WTC11 (cell line): ENCODE results near the gene HCAR2. TPM values are rescaled to one million over a fixed set of nuclear protein-coding genes. Genes with fewer than 3 reads are reported as not detected.

Experiments
- ATAC-seq: fragments of 200-7000 bp; cut with Tn5 transposase; 2 replicates; pipeline ENCODE4 v1.10.0; 2021; ENCODE audit warnings: mild to moderate bottlenecking, moderate library complexity
- CTCF ChIA-PET: fragments of 300-600 bp; sonication (Branson Sonifier 250); formaldehyde crosslinking; loops from one replicate; lab custom pipeline; 2021; ENCODE audit warnings: antibody characterized with exemption; lab: Charles Lee
- POLR2A ChIA-PET: fragments of 350-600 bp; sonication (Branson Sonifier 250); formaldehyde crosslinking; loops from one replicate; lab custom pipeline; 2021; ENCODE audit warnings: antibody characterized with exemption; lab: Charles Lee
- DNase-seq: peaks from one replicate; pipeline ENCODE4 v3.0.0; 2021; ENCODE audit warnings: low spot score
- H3K27ac Mint-ChIP-seq: 2 replicates; pipeline ENCODE4 v1.8.0; 2021; ENCODE audit warnings: mixed read lengths
- H3K27me3 Mint-ChIP-seq: 2 replicates; pipeline ENCODE4 v1.8.0; 2021; ENCODE audit warnings: low read depth, mild to moderate bottlenecking, moderate library complexity, mixed read lengths
- H3K36me3 Mint-ChIP-seq: 2 replicates; pipeline ENCODE4 v1.8.0; 2021; ENCODE audit warnings: mixed read lengths
- H3K4me1 Mint-ChIP-seq: 2 replicates; pipeline ENCODE4 v1.8.0; 2022; ENCODE audit warnings: mixed read lengths
- H3K4me3 Mint-ChIP-seq: 2 replicates; pipeline ENCODE4 v1.8.0; 2021; ENCODE audit warnings: mild to moderate bottlenecking, moderate library complexity, mixed read lengths
- H3K9me3 Mint-ChIP-seq: 2 replicates; pipeline ENCODE4 v1.8.0; 2021; ENCODE audit warnings: mixed read lengths
- AR ChIP-seq: fragments of 250-450 bp; sonication (Bioruptor Pico); IDR thresholded peaks from 2 replicates; pipeline ENCODE4 v1.9.0; 2021; ENCODE audit warnings: mild to moderate bottlenecking
- ARID4B ChIP-seq: sonication (generic); formaldehyde crosslinking; IDR thresholded peaks from 2 replicates; pipeline ENCODE4 v1.8.0; 2023; ENCODE audit warnings: missing genetic modification reagents, mild to moderate bottlenecking, borderline replicate concordance
- CDX4 ChIP-seq: fragments of 250-450 bp; sonication (Bioruptor Pico); IDR thresholded peaks from 2 replicates; pipeline ENCODE4 v1.9.0; 2021; ENCODE audit warnings: moderate library complexity, mild to moderate bottlenecking, inconsistent platforms, borderline replicate concordance
- E2F1 ChIP-seq: sonication (generic); formaldehyde crosslinking; IDR thresholded peaks from 2 replicates; pipeline ENCODE4 v1.8.0; 2022; ENCODE audit warnings: mild to moderate bottlenecking, missing genetic modification reagents
- FOXP4 ChIP-seq: sonication (generic); formaldehyde crosslinking; IDR thresholded peaks from 2 replicates; pipeline ENCODE4 v1.8.0; 2022; ENCODE audit warnings: mild to moderate bottlenecking, missing genetic modification reagents
- NFATC4 ChIP-seq: fragments of 250-450 bp; sonication (Bioruptor Pico); IDR thresholded peaks from 2 replicates; pipeline ENCODE4 v1.9.0; 2021; ENCODE audit warnings: mild to moderate bottlenecking
- SP1 ChIP-seq: sonication (generic); formaldehyde crosslinking; conservative IDR thresholded peaks from 2 replicates; pipeline ENCODE4 v1.8.1; 2022; ENCODE audit warnings: missing genetic modification reagents
- TEAD1 ChIP-seq: sonication (generic); formaldehyde crosslinking; IDR thresholded peaks from 2 replicates; pipeline ENCODE4 v1.8.0; 2022; ENCODE audit warnings: mild to moderate bottlenecking, missing genetic modification reagents
- ZBTB21 ChIP-seq: sonication (generic); formaldehyde crosslinking; IDR thresholded peaks from 2 replicates; pipeline ENCODE4 v1.8.1; 2023; ENCODE audit warnings: mild to moderate bottlenecking, missing genetic modification reagents, borderline replicate concordance
- ZMAT4 ChIP-seq: fragments of 250-450 bp; sonication (Bioruptor Pico); IDR thresholded peaks from 2 replicates; pipeline ENCODE4 v1.9.0; 2021; ENCODE audit warnings: mild to moderate bottlenecking
- ZNF121 ChIP-seq: sonication (generic); formaldehyde crosslinking; IDR thresholded peaks from 2 replicates; pipeline ENCODE4 v1.8.0; 2023; ENCODE audit warnings: missing genetic modification reagents
- ZNF317 ChIP-seq: sonication (generic); formaldehyde crosslinking; IDR thresholded peaks from 2 replicates; pipeline ENCODE4 v1.8.1; 2023; ENCODE audit warnings: low read depth, mild to moderate bottlenecking, moderate library complexity, missing genetic modification reagents, borderline replicate concordance
- ZNF512 ChIP-seq: sonication (generic); formaldehyde crosslinking; IDR thresholded peaks from 2 replicates; pipeline ENCODE4 v1.8.1; 2022; ENCODE audit warnings: missing genetic modification reagents, borderline replicate concordance
- total RNA-seq: library from RNA; stranded (reverse); gene quantifications from 3 replicates; pipeline ENCODE4 v1.2.3, GENCODE V29; 2021

HCAR2 gene
- total RNA-seq, 1 experiment from 2014 or later: not detected

- POLR2A ChIA-PET: no interaction called here
These were observed 37.4 kb downstream of the HCAR2 start for GRCh38 chr12:122665759-122666158.

More at GRCh38 chr12:122665759-122666158, 37.4 kb downstream of the HCAR2 start:
- CTCF ChIA-PET: no interaction called here
- ATAC-seq (no peak), DNase-seq (no peak)
- Mint-ChIP-seq H3K4me3 (no peak overlapping the region), H3K27me3 (no peaks in the 10 kb centered on the region), H3K36me3 (no peaks in the 10 kb centered on the region), H3K4me1 (no peaks in the 10 kb centered on the region), H3K9me3 (no peaks in the 10 kb centered on the region), H3K27ac (no peak overlapping the region)
- no peak for TF ChIP-seq E2F1 (CRISPR knock-in tag)
- TF ChIP-seq ZMAT4 (CRISPR knock-in tag): no peak
- TF ChIP-seq ARID4B: no peak
- no peak for TF ChIP-seq ZNF317 (CRISPR knock-in tag)
- no peak for TF ChIP-seq CDX4 (CRISPR knock-in tag)
- no peak for TF ChIP-seq NFATC4 (CRISPR knock-in tag)
- TF ChIP-seq ZNF121 (CRISPR knock-in tag): no peak
- TF ChIP-seq TEAD1 (CRISPR knock-in tag): no peak
- no peak for TF ChIP-seq ZBTB21 (CRISPR knock-in tag)
- no peak for TF ChIP-seq AR (CRISPR knock-in tag)
- TF ChIP-seq SP1 (CRISPR knock-in tag): no peak
- TF ChIP-seq ZNF512 (CRISPR knock-in tag): no peak
- TF ChIP-seq FOXP4: no peak
